Stromal cell of bone marrow (primary cell): Measurements from ENCODE around the gene PHACTR3.
A peak's percentile ranks its signal among the peaks of the same experiment; 100 is the strongest.
"Not testable (repeated sequence)": the region's sequence is repeated elsewhere in the genome, so short reads cannot be mapped to it uniquely, and the experiment has no call there.

Source experiments
- DNase-seq: peaks from one replicate; pipeline ENCODE4 v3.0.0-alpha.2; 2012; ENCODE audit warnings: low read depth

PHACTR3 gene

DNA sequence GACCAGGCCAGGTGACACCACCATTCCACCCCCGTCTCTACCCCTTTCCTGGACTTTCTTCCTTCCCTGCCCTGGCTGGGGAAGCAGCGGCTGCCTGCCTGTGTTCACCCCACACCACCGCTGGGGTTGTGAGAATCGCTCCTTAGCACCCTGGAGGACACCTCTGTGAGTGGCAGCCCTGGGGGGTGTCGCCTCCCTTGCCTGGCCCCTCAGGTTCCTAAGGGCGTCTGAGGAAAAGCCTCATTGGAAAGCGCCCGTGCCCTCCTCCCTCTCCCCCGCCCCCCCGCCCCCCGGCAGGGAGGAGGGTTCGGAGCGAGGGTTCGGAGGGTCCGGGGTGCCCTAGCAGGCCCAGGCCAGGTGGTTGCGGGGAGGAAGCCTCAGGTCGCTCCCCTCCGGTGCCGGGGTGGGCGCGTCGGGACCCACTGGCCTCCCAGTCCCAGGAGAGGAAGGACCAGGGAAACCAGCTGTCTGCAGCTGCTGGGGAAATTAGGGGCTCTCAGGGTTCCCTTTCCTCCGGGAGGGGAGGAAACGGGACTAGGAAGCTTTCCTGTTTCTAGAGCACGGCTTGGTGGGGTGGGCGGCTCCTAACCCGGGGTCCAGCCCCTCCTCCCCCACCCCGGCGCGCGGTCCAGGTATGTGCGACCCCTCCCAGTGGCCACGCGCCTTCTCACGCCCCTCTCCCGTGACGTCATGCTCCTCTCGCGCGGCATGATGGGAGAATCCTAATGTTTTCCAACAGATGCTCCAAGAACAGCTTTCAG is at the start of gene PHACTR3:
TSS of gene PHACTR3 (plus strand) at position 760 of the 761 bp plus-strand sequence. CDS start 475 bp downstream, outside the sequence.
- DNase-seq, result no peak

GRCh38 chr20:59557733-59558529 is 46.4 kb upstream of the PHACTR3 start:
- DNase-seq, result not testable (repeated sequence)

DNA sequence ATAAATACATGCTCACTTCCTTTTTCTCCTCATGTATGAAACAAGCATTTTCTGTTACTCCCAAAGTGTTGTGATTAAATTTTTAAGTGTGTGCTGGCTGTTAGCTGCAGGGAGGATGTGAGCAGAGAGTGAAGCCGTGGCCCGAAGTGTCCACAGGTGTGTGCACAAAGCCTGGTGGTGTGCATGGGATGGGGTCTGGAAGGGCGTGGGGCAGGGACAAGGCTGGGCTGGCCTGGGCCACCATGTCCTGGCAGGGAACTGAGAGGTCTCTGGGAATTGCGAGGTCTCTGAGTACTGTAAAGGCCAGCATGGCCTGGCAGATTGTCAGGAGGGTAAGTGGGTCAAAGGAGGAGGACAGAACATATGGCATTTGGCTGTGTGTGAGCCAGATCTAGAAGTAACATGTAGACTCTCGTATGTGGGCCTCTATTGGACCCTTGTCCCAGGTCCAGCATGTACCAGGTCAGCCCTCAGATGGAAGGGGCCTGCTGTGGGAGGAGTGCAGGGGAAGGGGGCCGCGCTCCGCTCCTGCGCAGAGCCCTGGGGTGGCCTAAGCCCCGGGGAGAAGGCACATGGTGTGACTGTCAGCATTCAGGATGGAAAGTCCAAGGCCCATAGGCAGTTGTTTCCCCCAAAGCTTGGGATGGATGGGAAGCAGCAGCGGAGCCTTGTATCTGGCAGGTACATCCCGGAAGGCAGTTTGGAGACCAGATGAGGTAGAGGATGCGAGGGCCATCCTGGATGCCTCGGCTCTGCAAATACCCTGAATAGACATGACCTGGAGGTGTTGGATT is 45.1 kb upstream of the PHACTR3 start:
- no peak for DNase-seq

- DNase-seq, result no peak
Observed at GRCh38 chr20:59559863-59560262, 44.5 kb upstream of the PHACTR3 start.

DNA sequence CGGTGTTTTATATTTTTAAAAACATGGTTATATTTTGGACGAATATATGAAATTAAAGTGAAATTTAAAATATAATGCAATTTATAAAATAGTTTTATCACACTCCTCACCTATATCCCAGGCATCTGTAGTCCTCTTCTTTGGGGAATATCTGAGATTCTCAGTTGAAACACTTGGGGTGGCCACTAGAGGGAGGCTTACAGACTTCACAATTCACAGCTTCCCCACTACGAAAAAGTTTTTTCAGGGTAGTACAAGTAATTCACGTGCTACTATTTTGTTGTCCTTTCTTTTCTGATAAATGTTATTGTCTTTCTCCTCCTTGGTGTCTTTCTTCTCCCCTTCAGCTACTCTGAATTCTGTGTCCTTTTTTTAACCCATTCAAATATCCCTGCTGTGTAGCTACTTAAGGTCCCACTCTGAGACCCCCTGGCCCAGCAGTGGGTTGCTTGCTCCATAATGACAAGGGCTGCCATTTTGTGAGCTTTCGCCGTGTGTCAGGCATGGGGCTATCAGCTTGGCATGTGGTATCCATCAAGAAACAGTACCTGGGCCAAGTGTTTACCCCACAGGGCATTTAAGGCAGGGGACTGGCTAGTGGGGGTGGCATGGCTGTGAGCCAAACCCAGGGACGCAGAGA is 43.6 kb upstream of the PHACTR3 start:
- no peak for DNase-seq

DNA sequence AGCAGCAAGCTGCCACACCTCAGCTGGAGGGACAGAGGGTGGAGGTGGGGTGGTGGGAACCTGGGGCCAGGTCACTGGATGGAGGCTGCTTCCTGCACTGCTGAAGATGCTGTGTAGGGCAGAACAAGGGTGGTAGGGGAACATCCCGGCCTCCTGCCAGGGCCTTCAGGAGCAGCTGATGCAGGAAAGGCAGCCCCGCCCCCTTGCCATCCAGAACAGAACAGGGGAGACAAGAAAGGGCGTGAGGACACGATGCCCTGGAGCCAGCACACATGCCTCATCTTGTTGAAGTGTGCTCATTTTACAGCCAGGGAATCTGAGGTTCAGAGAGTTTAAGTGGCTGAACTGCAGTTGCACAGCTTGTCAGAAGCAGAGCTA is 43.1 kb upstream of the PHACTR3 start:
- no peak for DNase-seq

- no peak for DNase-seq
Observed at GRCh38 chr20:59561614-59562277, 42.6 kb upstream of the PHACTR3 start.

DNA sequence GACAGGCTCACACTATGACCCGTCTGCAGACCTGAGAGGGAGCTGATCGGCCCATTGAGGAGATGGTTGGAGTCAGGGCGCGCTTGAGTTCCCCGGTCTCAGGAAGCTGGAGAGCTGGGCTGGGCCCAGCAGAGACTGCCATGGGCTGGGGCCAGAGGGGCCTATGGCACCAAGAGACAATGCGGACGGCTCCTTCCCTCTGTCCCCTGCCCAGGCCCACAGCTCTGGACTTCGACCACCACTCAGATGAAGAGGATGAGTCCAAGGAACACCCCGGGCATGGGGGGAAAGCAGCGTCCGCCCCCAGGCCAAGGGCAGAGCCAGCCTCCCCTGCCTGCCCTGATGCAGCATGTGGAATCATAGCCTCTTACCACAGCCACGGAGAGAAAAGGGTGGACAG is 40.2 kb upstream of the PHACTR3 start:
- DNase-seq, result no peak

DNA sequence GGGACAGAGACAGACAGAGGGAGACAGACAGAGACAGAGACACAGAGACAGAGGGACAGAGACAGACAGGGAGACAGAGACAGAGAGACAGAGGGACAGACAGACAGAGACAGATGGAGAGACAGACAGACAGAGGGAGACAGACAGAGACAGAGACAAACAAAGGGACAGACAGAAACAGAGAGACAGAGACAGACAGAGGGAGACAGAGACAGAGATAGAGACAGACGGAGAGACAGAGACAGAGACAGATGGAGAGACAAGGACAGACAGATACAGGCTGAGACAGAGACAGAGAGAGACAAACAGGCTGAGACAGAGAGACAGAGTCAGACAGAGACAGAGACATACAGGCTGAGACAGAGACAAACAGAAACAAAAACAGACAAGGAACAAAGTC is 39.4 kb upstream of the PHACTR3 start:
- no peak for DNase-seq

DNA sequence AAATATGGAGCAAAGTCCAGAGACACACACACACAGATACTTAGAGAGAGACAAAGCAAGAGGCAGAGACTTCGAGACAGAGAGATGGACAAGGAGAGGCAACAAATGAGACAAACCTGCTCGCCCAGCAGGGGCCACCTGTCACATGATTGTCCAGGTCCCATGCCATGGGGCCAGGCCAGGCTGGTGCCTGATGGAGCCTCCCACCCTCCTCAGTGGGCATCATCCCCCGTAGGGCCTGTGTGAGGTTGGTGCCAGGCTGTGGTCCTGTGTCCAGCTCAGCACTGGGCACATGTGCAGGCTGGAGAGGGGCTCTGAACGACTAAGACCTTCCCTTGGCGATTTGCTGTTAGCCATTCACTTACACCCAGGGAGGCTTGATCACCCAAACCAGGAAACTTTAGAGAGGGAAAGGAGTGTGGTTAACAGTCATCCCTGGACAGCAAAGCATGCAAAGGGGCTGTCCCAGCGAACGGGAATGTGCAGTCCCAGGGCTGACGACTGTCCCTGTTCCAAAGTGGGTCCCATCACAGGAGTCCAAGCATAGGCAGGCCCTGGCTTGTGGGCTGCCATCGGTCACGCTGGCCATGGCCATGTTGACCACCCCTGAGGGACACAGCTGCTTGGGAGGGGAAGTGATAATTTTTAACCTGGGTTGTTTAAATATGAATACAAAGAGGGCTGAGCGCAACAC is 38.4 kb upstream of the PHACTR3 start:
- no peak for DNase-seq

DNA sequence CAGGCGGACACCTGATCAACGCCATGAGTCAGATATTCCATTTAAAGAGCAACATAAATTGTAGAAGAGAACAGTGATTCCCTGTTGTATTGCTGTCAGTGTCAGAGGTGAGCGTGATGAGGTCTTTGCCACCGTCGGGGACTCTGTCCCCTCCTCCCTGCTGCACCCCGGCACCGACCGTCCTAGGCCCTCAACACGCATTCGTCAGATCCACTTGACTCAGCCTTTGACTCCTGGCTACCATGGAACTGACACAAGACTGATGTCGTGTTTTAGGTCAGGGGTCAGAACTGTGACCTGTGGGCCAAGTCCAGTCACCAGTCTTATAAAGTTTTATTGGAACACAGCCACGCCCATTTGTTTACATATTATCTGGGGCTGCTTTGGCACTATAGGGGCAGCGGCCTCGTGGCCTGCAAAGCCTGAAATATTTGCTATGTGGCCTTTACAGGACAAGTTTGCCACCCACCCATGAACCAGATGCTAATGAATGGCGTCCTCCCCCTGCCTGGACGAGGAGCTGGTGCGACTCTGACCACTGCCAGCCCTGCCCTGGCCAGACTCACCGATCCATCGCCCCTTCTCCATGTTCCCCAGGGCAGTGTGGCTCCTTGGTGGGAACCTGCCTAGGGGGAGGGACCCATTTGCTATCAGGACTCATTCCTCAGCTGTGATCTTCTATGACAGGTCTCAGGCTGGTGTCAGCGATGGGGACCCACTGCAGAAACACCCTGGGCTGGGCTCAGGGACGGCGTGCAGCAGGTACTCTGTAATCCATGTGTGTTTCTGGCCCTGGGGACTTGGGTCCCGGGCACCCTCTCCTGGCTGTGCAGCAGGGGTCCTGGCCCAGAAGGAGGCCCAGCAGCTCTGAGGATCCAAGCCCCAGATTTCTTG is 37.5 kb upstream of the PHACTR3 start:
- DNase-seq, result no peak

GRCh38 chr20:59567585-59568508 is 36.5 kb upstream of the PHACTR3 start:
- no peak for DNase-seq

GRCh38 chr20:59568509-59569024 is 35.8 kb upstream of the PHACTR3 start:
- DNase-seq, result no peak

- no peak for DNase-seq
Observed at GRCh38 chr20:59569305-59569704, 35.0 kb upstream of the PHACTR3 start.

- no peak for DNase-seq
Observed at GRCh38 chr20:59571151-59571550, 33.2 kb upstream of the PHACTR3 start.

DNA sequence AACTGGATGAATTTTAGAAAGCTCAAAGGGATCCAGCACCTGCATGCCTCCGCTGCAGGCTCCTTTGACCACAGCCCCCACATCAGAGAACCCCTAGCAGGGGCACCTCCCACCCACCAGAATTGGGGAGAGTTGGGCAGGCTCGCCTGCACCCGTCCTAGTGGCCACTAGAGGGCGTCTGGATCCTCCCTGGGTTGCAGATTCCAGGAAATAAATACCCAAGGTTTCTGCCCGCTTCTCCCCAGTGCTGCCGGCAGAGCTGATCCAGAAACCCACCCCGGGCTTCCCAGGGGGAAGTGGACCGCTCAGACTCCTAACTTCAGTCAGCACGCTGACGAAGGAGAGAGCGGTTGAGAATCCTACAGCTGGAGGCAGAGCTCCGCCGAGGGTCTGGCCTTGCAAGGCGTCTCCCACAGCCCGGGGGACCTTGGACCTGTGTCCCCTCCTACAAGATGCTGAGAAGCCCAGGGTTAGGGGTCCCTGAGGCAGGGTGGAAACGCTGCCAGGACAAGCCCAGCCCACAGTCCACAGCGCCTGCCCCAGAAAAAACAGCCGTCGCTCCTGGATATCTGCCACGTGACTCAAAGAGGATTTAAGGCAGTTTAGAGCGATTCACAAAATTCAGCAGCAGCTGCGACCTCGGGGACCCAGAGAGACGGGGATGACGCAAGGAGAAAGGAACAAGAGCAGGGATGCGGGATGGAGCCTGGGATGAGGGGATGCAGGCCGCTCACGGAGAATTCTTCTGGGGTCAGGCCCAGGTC is 32.6 kb upstream of the PHACTR3 start:
- peak; percentile 20 for DNase-seq

- DNase-seq, result no peak
Observed at GRCh38 chr20:59572515-59572914, 31.8 kb upstream of the PHACTR3 start.

DNA sequence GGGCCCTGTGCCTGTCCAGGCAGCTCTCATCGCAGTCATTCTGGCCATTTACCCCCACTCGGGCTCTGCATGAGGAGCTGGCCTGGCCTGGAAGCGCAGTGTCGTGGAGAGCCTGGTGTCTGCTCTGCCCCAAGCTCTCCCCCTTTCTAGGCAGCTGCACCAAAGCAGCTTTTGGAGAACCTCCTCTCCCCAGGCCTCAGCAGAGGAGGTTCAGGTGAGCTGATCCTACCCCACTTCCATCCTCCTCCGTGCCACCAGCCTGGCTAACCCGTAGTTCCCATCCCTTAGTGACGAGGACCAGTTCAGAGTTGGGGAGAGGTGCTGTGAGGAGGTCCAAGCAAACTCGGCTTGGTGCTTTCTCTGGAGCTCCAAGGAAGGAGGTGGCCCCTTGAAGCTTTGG is 30.5 kb upstream of the PHACTR3 start:
- DNase-seq, result no peak
